Umbilical cord (tissue), 2 donors: ENCODE measurements around the gene TXNDC15. TPM values are rescaled to one million over a fixed set of nuclear protein-coding genes. Genes with fewer than 3 reads are reported as not detected.
A peak's percentile ranks its signal among the peaks of the same experiment; 100 is the strongest.
"Not testable (repeated sequence)": the region's sequence is repeated elsewhere in the genome, so short reads cannot be mapped to it uniquely, and the experiment has no call there.

Experiments used
- DNase-seq: peaks from one replicate; pipeline ENCODE4 v3.0.0-alpha.2; 2015; ENCODE audit warnings: low spot score
- total RNA-seq: library from RNA; depleted of rRNA; stranded (reverse); fragments of >200 nt; gene quantifications from one replicate; pipeline ENCODE4 v1.2.3, GENCODE V29; 2014; ENCODE audit warnings: low replicate concordance; ENCODE audit not compliant: insufficient read depth

Gene TXNDC15, protein sequence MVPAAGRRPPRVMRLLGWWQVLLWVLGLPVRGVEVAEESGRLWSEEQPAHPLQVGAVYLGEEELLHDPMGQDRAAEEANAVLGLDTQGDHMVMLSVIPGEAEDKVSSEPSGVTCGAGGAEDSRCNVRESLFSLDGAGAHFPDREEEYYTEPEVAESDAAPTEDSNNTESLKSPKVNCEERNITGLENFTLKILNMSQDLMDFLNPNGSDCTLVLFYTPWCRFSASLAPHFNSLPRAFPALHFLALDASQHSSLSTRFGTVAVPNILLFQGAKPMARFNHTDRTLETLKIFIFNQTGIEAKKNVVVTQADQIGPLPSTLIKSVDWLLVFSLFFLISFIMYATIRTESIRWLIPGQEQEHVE
- 166 TPM for total RNA-seq

- peak; percentile 90 for DNase-seq
Measured at GRCh38 chr5:134873987-134874830, at the start of gene TXNDC15. Gene TXNDC15, plus strand, starts transcription at chr5:134874371. Its CDS starts 57 bp downstream, at chr5:134874428.

DNA sequence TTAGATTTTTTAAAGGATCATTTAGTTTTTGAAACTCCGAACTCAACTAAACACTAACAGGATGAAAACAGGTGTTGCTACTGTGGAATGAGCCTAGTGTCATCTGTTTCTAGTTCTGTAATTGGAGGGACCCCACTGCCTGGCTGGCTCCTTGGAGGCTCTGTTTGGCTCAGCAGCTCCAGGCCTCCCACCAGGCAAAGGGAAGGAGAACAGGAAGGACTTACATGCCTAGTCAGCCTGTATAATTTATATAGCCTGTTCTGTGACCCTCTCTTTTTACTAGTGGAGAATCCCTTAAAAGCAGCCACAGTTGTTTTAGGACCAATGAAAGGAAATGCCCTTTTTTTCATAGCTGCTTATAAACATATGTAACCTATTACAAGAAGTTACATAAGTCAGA lies 49.5 kb upstream of the TXNDC15 start:
- no peak for DNase-seq

- no peak for DNase-seq
Measured at GRCh38 chr5:134825212-134825611, 49.0 kb upstream of the TXNDC15 start.

DNA sequence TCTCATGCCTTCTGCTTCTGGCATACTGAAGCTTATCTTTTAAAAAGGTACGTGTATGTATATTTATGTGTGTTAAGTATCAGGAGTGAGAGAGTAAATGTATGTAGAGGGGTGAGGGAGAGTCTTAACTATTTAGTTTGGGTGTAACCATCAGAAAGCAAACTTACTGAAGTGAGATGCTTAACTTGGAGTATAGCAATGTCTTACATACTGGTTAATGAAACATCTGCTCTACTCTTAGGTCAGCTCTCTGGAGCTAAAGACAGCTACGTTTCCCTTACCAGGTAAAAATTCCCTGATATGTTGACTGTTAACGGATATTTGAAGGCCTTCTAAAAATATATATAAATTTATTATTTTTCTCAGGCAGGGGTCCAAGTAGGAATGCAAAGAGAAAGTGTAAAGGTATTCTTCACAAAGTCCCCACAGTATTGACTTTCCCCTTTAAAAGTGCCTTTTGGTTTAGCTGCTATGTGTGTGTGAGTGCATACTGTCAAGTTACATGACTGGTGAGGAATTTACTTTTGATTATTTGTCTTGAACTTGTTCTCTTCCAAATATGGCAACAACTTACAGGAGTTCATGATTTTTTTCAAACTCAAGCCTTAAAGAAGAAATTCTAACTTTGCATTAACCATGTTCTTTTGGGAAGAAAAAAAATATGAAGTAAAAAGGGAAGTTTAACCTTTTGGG lies 40.7 kb upstream of the TXNDC15 start:
- DNase-seq, result peak; percentile 17

GRCh38 chr5:134835623-134836022 lies 38.5 kb upstream of the TXNDC15 start:
- no peak for DNase-seq

- DNase-seq, result no peak
Measured at GRCh38 chr5:134837530-134838181, 36.5 kb upstream of the TXNDC15 start.

- DNase-seq, result not testable (repeated sequence)
Measured at GRCh38 chr5:134838361-134838760, 35.8 kb upstream of the TXNDC15 start.

GRCh38 chr5:134840811-134841210 lies 33.4 kb upstream of the TXNDC15 start:
- no peak for DNase-seq

GRCh38 chr5:134844252-134844651 lies 29.9 kb upstream of the TXNDC15 start:
- DNase-seq, result no peak

- DNase-seq, result no peak
Measured at GRCh38 chr5:134845335-134845851, 28.8 kb upstream of the TXNDC15 start.

DNA sequence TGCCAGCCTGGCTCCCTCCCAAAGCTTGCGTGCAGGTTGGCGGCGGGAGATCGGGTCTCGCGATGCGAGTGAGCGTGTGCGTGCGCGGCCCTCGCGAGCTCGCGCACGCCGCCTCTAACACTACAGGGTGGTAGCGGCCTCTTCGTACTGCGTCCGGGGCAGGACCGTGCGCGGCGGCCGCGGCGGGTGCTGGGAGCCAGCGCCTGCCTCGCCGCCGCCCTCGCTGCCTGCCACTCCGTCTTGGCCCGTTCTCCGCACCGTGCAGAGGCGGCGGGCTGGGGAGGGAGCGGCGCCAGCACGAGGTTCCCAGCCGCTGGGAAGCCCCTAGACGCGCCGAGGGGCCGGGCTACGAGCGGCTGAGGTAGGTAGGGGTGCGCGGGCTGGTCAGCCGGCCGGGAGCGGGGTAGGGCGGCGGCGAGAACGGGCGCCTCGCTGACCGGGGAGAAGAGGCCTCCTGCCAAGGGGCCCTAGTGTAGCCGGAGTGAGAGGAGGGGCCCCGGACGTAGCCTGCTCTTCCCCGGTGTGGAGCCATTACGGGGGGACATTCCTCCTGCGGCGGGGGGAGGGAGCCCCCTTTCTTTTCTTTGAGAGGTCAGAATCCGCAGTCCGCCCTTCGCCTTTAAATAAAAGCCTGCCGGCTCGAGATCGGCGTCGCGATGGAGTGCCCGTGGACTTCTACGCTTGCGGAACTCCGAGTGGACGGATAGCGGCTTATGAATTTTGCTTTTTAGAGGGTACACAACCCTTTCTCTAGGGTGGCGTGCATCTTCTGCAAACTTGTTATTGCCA lies 28.1 kb upstream of the TXNDC15 start, which contains the start of gene C5orf24:
TSS of gene C5orf24 (plus strand) at position 117 of the 789 bp plus-strand sequence. CDS start 8,933 bp downstream, outside the sequence.
- peak; percentile 97 for DNase-seq

DNA sequence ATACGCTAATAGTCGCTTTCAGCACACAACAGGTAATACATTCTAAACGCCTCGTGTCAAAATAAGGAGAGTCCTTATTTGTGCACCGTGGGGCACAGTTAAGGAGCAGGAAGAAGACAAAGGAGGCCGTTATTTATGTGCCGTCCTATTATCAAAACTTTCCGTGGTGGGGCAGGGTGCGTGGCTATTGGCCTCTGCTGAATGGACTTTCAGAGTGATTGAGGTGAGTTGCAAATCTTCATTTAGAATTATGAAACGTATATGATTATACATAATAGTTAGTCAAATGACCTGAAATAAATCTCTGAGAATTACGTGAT lies 27.6 kb upstream of the TXNDC15 start:
- peak; percentile 18 for DNase-seq

- not testable (repeated sequence) for DNase-seq
Measured at GRCh38 chr5:134849434-134849933, 24.7 kb upstream of the TXNDC15 start.

GRCh38 chr5:134851307-134851923 lies 22.8 kb upstream of the TXNDC15 start:
- peak; percentile 12 for DNase-seq

DNA sequence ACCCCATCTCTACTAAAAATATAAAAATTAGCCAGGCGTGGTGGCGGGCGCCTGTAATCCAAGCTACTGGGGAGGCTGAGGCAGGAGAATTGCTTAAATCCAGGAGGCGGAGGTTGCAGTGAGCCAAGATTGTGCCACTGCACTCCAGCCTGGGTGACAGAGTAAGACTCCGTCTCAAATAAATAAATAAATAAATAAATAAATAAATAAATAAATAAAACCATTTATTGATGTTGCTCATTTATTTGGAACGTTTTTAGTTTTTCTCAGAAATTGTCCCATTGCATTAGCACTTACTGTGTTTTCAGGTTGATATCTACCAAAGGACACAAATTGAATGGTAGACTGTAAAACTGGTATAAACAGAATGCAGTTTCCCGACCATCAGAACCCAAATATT lies 17.7 kb upstream of the TXNDC15 start:
- not testable (repeated sequence) for DNase-seq

- no peak for DNase-seq
Measured at GRCh38 chr5:134857401-134857800, 16.8 kb upstream of the TXNDC15 start.

DNA sequence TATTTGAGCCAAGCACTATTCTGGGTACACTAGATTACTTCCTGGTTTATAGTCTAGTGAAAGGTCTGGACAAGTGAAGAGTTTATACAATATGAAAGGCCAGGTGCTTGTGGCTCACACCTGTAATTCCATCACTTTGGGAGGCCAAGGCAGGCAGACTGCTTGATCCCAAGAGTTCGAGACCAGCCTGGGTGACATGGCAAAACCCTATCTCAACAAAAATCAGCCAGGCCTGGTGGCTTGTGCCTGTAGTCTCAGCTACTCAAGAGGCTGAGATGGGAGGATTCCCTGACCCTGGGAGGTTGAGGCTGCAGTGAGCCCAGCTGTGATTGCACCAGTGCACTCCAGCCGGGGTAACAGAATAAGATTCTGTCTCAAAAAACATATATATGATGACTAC lies 9.5 kb upstream of the TXNDC15 start:
- DNase-seq, result no peak

- DNase-seq, result no peak
Measured at GRCh38 chr5:134873494-134873893, 677 bp upstream of the TXNDC15 start.

- peak; percentile 91 for DNase-seq
Measured at GRCh38 chr5:134874831-134875655, 872 bp downstream of the TXNDC15 start.
